A673 (cell line): Measurements from ENCODE around the gene BMPR1B. TPM values are rescaled to one million over a fixed set of nuclear protein-coding genes. Genes with fewer than 3 reads are reported as not detected.
"Not testable (repeated sequence)": the region's sequence is repeated elsewhere in the genome, so short reads cannot be mapped to it uniquely, and the experiment has no call there.

ENCODE experiments used
- BruUV-seq: library from RNA; stranded (reverse); fragments of 400-500 nt; replicated peaks from 2 replicates; lab custom pipeline; 2021; lab: Mats Ljungman, UMichigan
- CTCF ChIA-PET: fragments of 300-600 bp; sonication (Branson Sonifier 250); formaldehyde crosslinking; loops from one replicate; lab custom pipeline; 2022; ENCODE audit warnings: antibody characterized with exemption; lab: Charles Lee
- POLR2A ChIA-PET: fragments of 300-600 bp; sonication (Branson Sonifier 250); formaldehyde crosslinking; loops from one replicate; lab custom pipeline; 2022; ENCODE audit warnings: antibody characterized with exemption; ENCODE audit not compliant: low non-redundant PET; lab: Charles Lee
- DNase-seq: peaks from one replicate; pipeline ENCODE4 v3.0.0-alpha.2; 2015; ENCODE audit warnings: low spot score
- H3K27ac ChIP-seq: fragments of 200-600 bp; sonication (generic); 2 replicates; pipeline ENCODE4 v1.5.1; 2016; ENCODE audit warnings: mixed run types, low read depth, mild to moderate bottlenecking, mixed read lengths, antibody characterized with exemption, low read length; ENCODE audit not compliant: poor library complexity, severe bottlenecking
- H3K27me3 ChIP-seq: fragments of 200-600 bp; sonication (generic); replicated peaks from 2 replicates; pipeline ENCODE4 v1.6.1; 2017; ENCODE audit warnings: mixed run types, low read depth, mild to moderate bottlenecking, mixed read lengths, antibody characterized with exemption, low read length; ENCODE audit not compliant: insufficient read depth, poor library complexity
- H3K36me3 ChIP-seq: fragments of 200-600 bp; sonication (generic); 2 replicates; pipeline ENCODE4 v1.6.1; 2016; ENCODE audit warnings: mixed run types, mild to moderate bottlenecking, mixed read lengths, antibody characterized with exemption, low read length; ENCODE audit not compliant: insufficient read depth, poor library complexity, severe bottlenecking
- H3K4me1 ChIP-seq: fragments of 200-600 bp; sonication (generic); 2 replicates; pipeline ENCODE4 v1.6.1; 2017; ENCODE audit warnings: mixed run types, mild to moderate bottlenecking, mixed read lengths, antibody characterized with exemption, low read length; ENCODE audit not compliant: insufficient read depth, poor library complexity, severe bottlenecking
- H3K4me3 ChIP-seq: fragments of 200-600 bp; sonication (generic); 2 replicates; pipeline ENCODE4 v1.5.1; 2016; ENCODE audit warnings: low read depth, mixed run types, mild to moderate bottlenecking, mixed read lengths, low read length; ENCODE audit not compliant: poor library complexity, severe bottlenecking
- H3K9me3 ChIP-seq: fragments of 200-600 bp; sonication (generic); 2 replicates; pipeline ENCODE4 v1.6.1; 2016; ENCODE audit warnings: mixed run types, low read depth, mild to moderate bottlenecking, mixed read lengths, antibody characterized with exemption, low read length; ENCODE audit not compliant: poor library complexity, severe bottlenecking
- EZH2 ChIP-seq: fragments of 200-600 bp; sonication (generic); IDR thresholded peaks from 2 replicates; pipeline ENCODE4 v1.6.1; 2017; ENCODE audit warnings: borderline replicate concordance, low read depth, mild to moderate bottlenecking, mixed read lengths, antibody characterized with exemption, low read length; ENCODE audit not compliant: poor library complexity, severe bottlenecking
- intact Hi-C: fragments of 100-400 bp; cut with micrococcal nuclease; formaldehyde crosslinking; loops from one replicate; pipeline ENCODE4 v1.10.0; 2022; ENCODE audit not compliant: unreplicated experiment
- total RNA-seq: library from RNA; stranded (reverse); gene quantifications from 2 replicates; pipeline ENCODE4 v1.2.3, GENCODE V29; 2021
- TF ChIP-seq, protein P1 (sequence below): fragments of 300-800, 200-600 bp; sonication (generic); conservative IDR thresholded peaks from 2 replicates; pipeline ENCODE4 v1.5.1; 2017; ENCODE audit warnings: low read depth, mild to moderate bottlenecking, antibody characterized with exemption, low read length, moderate library complexity, mixed read lengths

BMPR1B gene
- total RNA-seq, 1 experiment from 2014 or later = 2.2 TPM

DNA sequence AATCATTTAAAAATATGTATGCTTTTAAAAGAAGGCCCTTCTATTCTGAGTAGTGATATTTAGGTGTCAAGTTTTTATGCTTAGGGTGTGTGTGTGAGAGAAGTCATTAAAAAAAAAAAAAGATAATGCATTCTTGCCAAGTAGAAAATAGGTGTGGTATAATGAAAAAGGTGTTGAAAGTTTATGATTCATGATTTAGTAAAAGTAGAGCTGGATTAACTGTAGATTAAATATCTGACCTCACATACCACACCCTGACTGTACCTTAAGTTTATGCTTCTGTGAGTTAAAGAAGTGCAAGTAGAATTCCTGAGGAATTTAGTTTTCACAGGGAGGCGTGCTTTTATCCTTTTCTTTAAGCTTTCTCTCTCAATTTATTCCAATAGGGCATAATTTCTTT, 71.1 kb downstream of the BMPR1B start:
- no peak overlapping the region for H3K27ac ChIP-seq
- intact Hi-C loops = no loop called here
- H3K27me3 ChIP-seq = no peaks in the 10 kb centered on the region
- no peaks in the 10 kb centered on the region for H3K36me3 ChIP-seq
- DNase-seq = no peak
- CTCF ChIA-PET = no interaction called here
- no TSS peak for BruUV-seq
- H3K4me1 ChIP-seq = peaks cover 19% of the 10 kb centered on the region
- POLR2A ChIA-PET = no interaction called here
- H3K4me3 ChIP-seq = no peak overlapping the region
- no peak for TF ChIP-seq EZH2
- TF ChIP-seq, protein P1, sequence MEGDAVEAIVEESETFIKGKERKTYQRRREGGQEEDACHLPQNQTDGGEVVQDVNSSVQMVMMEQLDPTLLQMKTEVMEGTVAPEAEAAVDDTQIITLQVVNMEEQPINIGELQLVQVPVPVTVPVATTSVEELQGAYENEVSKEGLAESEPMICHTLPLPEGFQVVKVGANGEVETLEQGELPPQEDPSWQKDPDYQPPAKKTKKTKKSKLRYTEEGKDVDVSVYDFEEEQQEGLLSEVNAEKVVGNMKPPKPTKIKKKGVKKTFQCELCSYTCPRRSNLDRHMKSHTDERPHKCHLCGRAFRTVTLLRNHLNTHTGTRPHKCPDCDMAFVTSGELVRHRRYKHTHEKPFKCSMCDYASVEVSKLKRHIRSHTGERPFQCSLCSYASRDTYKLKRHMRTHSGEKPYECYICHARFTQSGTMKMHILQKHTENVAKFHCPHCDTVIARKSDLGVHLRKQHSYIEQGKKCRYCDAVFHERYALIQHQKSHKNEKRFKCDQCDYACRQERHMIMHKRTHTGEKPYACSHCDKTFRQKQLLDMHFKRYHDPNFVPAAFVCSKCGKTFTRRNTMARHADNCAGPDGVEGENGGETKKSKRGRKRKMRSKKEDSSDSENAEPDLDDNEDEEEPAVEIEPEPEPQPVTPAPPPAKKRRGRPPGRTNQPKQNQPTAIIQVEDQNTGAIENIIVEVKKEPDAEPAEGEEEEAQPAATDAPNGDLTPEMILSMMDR = no peak
- H3K9me3 ChIP-seq = no peaks in the 10 kb centered on the region

GRCh38 chr4:94831607-94832006, 73.9 kb downstream of the BMPR1B start:
- Histone ChIP-seq H3K4me3 (no peak overlapping the region), H3K4me1 (peaks cover 12% of the 10 kb centered on the region), H3K9me3 (no peaks in the 10 kb centered on the region), H3K27me3 (no peaks in the 10 kb centered on the region), H3K36me3 (no peaks in the 10 kb centered on the region), H3K27ac (no peak overlapping the region)
- TF ChIP-seq, protein P1 = no peak
- no peak for TF ChIP-seq EZH2
- POLR2A ChIA-PET = no interaction called here
- DNase-seq = no peak
- CTCF ChIA-PET = no interaction called here
- intact Hi-C loops = no loop called here
- no TSS peak for BruUV-seq

DNA sequence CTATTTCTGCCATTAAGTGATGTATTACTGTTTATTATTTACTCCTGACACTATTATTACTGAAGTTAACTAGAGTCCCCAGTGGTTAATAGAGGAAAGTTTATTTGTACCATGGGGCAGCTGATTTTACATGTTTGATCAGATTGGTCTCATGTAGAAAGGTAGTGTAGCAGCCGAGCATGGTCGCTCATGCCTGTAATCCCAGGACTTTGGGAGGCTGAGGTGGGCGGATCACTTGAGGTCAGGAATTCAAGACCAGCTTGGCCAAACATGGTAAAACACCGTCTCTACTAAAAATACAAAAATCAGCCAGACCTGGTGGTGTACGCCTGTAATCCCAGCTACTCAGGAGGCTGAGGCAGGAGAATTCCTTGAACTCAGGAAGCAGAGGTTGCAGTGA, 74.6 kb downstream of the BMPR1B start:
- H3K27me3 ChIP-seq, H3K4me1 ChIP-seq, POLR2A ChIA-PET, H3K27ac ChIP-seq, intact Hi-C loops, DNase-seq, CTCF ChIA-PET, H3K36me3 ChIP-seq, H3K4me3 ChIP-seq, H3K9me3 ChIP-seq, BruUV-seq: not testable (repeated sequence)

- TF ChIP-seq, protein P1 = no peak
- no peak for TF ChIP-seq EZH2
- Histone ChIP-seq H3K27ac (no peak overlapping the region), H3K4me1 (no peaks in the 10 kb centered on the region), H3K9me3 (no peaks in the 10 kb centered on the region), H3K36me3 (no peaks in the 10 kb centered on the region), H3K4me3 (no peak overlapping the region), H3K27me3 (no peaks in the 10 kb centered on the region)
- POLR2A ChIA-PET = no interaction called here
- BruUV-seq = no TSS peak
- CTCF ChIA-PET = no interaction called here
- intact Hi-C loops = no loop called here
- DNase-seq = no peak
Observed at GRCh38 chr4:94833394-94833793, 75.6 kb downstream of the BMPR1B start.
